Tongue (tissue), 2 donors: ENCODE measurements around the gene CILP2. TPM values are rescaled to one million over a fixed set of nuclear protein-coding genes. Genes with fewer than 3 reads are reported as not detected.

Source experiments
- DNase-seq: peaks from one replicate; pipeline ENCODE4 v3.0.0-alpha.2; 2015
- total RNA-seq: library from RNA; depleted of rRNA; stranded (reverse); fragments of >200 nt; gene quantifications from one replicate; pipeline ENCODE4 v1.2.3, GENCODE V29; 2014

The CILP2 gene
- total RNA-seq, 1 donor from 2014 or later = 5.5 TPM

DNA sequence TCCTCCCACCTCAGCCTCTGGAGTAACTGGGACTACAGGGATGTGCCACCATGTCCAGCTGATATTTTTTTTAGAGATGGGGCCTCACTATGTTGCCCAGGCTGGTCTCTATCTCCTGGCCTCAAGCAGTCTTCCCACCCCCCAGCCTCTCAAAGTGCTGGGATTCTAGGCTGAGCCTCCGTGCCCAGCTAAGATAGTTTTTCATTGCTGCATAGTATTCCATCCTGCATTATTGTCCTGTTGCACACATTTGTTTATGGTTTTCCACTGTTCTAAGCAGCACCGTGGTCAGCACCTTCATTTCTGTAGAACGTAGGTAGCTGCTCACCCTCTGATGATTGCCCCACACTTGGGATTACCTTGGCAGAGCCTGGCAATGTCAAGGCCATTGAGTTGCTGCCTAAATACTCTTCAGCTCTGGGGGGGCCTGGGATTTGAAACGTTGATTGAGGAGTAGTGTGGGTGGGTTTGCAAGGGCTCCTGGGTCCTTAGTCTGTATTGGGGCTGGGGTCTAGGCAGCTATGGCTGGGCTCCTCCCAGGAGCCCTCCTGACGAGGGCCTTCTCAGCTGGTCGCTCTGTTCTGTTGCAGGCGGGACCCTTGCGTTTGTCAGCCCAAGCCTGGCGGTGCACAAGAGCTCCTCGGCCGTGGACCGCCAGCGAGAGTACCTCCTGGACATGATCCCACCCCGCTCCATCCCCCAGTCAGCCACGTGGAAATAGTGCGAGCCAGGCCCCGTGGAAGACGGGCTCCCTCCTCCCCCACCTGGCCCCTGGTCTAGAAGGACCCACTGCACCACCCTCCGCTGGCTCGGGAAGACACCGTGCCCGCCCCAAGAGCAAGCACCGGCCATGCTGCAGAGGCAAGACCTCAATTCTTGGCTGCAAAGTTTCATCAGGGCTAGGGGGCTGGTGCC lies 33.1 kb upstream of the CILP2 start:
- no peak for DNase-seq

- DNase-seq = no peak
Measured at GRCh38 chr19:19505669-19506326, 32.3 kb upstream of the CILP2 start.

- DNase-seq = no peak
Measured at GRCh38 chr19:19506592-19506991, 31.5 kb upstream of the CILP2 start.

- DNase-seq = no peak
Measured at GRCh38 chr19:19507354-19507753, 30.7 kb upstream of the CILP2 start.

- no peak for DNase-seq
Measured at GRCh38 chr19:19508217-19508616, 29.8 kb upstream of the CILP2 start.

DNA sequence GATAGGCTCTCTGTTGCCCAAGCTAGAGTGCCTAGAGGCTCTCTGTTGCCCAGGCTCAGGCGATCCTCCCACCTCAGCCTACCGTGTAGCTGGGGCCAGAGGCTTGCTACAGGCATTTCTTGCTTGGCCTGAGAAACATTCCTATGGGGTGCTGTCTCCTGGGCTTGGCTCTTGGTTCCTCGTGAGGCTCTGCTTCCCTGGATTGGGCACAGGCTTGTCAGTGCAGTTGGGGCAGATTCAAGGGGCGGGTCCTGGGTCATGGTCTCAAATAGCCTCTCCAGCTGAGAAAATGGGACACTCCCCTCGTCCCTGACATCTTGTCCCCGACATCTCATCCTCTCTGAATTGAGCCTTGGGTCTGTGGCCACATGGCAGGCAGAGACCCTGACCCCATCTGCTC lies 27.6 kb upstream of the CILP2 start:
- no peak for DNase-seq

DNA sequence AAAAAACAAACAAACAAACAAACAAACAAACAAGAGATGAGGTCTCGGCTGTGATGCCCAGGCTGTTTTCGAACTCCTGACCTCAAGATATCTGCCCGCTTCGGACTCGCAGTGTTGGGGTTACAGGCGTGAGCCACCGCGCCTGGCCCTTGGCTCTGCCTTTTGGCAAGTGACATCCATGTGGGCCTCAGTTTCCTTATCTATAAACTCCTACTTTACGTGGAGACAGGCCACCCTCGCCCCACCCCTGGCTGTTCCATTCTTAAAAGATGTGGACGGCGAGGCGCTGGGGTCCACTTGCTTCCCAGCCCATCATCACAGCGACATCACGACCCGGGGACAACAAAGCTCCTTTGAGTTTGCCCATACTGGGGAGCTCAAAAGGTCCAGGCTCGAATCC lies 24.4 kb upstream of the CILP2 start:
- no peak for DNase-seq

- DNase-seq = peak; percentile 90
Measured at GRCh38 chr19:19514215-19514657, 23.8 kb upstream of the CILP2 start.

DNA sequence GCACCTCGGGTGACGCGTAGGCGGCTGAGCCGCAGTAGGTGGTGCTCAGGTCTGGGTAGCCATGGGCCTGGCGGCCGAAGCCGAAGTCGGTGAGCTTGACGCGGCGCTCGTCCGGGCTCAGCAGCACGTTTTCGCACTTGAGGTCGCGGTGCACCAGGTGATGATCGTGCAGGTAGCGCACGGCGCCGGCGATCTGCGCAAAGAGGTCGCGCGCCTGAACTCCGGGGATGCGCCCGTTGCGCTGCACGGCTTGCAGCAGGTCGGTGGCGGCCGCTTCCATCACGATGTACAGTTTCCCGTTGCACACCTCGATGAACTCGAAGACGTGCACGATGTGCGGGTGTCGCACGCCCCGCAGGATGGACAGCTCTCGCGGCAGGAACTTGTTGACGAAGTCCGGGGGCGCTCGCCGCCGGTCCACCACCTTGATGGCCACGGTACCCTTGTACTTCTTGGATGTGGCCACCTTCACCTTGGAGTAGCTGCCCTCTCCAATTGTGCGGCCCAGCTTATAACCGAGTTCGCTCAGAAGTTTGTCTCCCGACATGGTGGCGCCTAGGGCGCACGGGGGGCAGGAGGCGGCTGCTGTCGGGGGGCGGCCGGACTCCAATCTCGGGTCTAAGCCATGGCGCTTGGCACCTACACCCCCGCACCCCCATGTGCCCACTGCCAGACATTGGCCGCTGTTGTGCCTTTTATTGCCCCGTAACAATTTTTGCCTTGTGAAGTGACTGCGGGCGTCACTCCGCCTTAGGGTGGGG lies 23.0 kb upstream of the CILP2 start, which contains the start of gene TSSK6:
TSSK6 (minus strand) TSS at position 668 of the 761 bp plus-strand sequence; CDS start at position 547, 121 bp downstream.
- DNase-seq = no peak

GRCh38 chr19:19515642-19516519 lies 22.2 kb upstream of the CILP2 start, which contains the start of gene NDUFA13:
Gene NDUFA13, plus strand, starts transcription at chr19:19516225. Its CDS starts 14 bp downstream, at chr19:19516239.
- DNase-seq = peak; percentile 97

- DNase-seq = no peak
Measured at GRCh38 chr19:19517235-19517619, 20.8 kb upstream of the CILP2 start.

GRCh38 chr19:19520989-19521388 lies 17.1 kb upstream of the CILP2 start:
- DNase-seq = no peak

GRCh38 chr19:19523177-19523576 lies 14.9 kb upstream of the CILP2 start:
- no peak for DNase-seq

DNA sequence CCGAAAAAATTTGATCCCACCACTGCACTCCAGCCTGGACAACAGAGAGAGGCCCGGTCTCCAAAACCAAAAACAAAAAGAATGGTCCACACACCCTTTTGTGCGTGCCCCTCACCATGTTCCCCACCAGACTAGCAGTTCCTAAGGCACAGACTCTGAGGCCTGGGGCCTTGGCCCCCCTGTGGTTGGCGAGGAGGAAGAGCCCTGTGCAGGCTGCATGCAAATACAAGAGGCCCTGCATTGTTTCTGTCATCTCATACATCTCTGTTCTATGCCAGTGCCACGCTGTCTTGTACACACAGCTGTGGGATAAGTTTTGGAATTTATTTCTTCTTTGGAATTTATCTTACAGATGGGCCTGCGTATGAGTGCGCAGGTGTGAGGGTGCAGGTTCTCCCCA lies 14.0 kb upstream of the CILP2 start:
- no peak for DNase-seq

DNA sequence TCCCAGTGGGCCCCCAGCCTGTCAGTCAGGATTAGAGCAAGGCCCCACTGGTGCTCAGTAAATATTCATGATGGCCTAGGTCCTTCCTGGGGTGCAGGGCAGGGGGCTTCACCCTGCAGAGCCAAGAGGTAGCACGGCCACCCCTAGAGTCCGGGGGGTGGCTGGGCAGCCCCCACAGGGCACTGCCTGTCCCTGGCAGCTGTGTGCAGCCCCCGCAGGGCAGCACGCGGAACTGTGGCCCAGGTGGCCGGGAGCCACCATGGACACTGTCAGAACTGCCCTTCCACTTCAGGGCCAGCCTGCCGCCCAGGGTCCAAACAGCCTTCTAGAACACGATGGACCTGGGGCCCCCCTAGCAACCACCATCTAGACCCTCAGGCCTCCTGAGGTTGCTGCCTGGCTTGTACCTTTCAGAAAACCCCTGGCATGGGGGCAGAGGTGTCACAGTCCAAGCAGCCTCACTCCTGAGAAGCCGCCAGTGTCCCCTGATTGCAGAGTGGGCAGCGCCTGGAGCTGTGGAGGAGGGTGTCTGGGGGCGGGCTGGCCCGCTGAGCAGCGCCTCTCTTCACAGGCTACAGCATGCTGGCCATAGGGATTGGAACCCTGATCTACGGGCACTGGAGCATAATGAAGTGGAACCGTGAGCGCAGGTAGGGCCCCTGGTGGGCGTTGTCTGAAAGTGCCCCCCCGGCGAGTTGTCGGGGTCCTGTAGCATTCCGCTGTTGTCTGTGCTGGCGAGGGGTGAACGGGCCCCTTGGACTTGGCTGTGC lies 12.3 kb upstream of the CILP2 start:
- DNase-seq = no peak

GRCh38 chr19:19526581-19527370 lies 11.3 kb upstream of the CILP2 start:
- DNase-seq = no peak

DNA sequence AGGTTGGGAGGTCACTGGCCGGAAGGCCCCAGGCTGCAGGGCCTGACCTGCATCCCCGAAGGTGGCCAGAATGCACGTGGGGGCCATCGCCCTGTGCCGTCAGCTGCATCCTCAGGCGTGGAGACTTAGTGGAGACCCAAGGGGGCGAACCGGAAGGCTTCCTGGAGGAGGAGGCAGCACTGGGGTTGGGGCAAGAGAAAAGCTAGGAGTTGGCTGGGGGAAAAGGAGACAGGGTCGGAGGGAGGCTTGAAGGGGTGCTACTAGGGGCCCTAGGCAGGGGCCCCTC lies 10.8 kb upstream of the CILP2 start:
- DNase-seq = no peak

GRCh38 chr19:19527674-19528625 lies 10.1 kb upstream of the CILP2 start:
- DNase-seq = no peak
